B cell (primary cell): Measurements from ENCODE around the gene KEAP1. TPM values are rescaled to one million over a fixed set of nuclear protein-coding genes. Genes with fewer than 3 reads are reported as not detected.
A peak's percentile ranks its signal among the peaks of the same experiment; 100 is the strongest.

Experiments used
- ATAC-seq: fragments of 200-7000 bp; cut with Tn5 transposase; one replicate; pipeline ENCODE4 v1.10.0; 2021; ENCODE audit warnings: low read depth, mild to moderate bottlenecking, moderate number of reproducible peaks, moderate library complexity
- CTCF ChIA-PET: fragments of 350-600 bp; sonication (Branson Sonifier 250); formaldehyde crosslinking; loops from one replicate; lab custom pipeline; 2021; ENCODE audit warnings: antibody characterized with exemption, inconsistent platforms; lab: Charles Lee
- POLR2A ChIA-PET: fragments of 350-600 bp; sonication (Branson Sonifier 250); formaldehyde crosslinking; loops from one replicate; lab custom pipeline; 2021; ENCODE audit warnings: antibody characterized with exemption; lab: Charles Lee
- DNase-seq: peaks from one replicate; pipeline ENCODE4 v3.0.0; 2013
- H2AFZ ChIP-seq: 2 replicates; pipeline ENCODE4 v1.6.1; 2012; ENCODE audit warnings: mild to moderate bottlenecking, low read depth, low read length; ENCODE audit not compliant: insufficient read depth, poor library complexity, severe bottlenecking
- H3K27ac ChIP-seq, 2 donors: 1 replicate in 1 of 2; 2 replicates in 1 of 2; pipeline ENCODE4 v1.5.1; 2012 to 2013; ENCODE audit warnings: low read length in 2 of 2, mild to moderate bottlenecking in 2 of 2, moderate library complexity in 1 of 2
- H3K27me3 ChIP-seq, 4 experiments: fragments of 200-600 bp in 1 of 4; sonication (generic) in 1 of 4; replicated peaks in 1 of 4; 1 replicate in 2 of 4; 2 replicates in 2 of 4; pipeline versions ENCODE4 v1.6.1 to v1.7.0; 2013 to 2016; ENCODE audit warnings: low read length in 3 of 4, mild to moderate bottlenecking in 2 of 4, mixed read lengths in 1 of 4, moderate library complexity in 1 of 4; ENCODE audit not compliant: insufficient read depth in 4 of 4, control insufficient read depth in 3 of 4; ENCODE audit errors: control extremely low read depth in 1 of 4
- H3K36me3 ChIP-seq, 2 experiments: replicated peaks in 1 of 2; 1 replicate in 1 of 2; 2 replicates in 1 of 2; pipeline versions ENCODE4 v1.6.1 to v1.7.1; 2013; ENCODE audit warnings: low read length in 1 of 2; ENCODE audit not compliant: insufficient read depth in 2 of 2, control insufficient read depth in 1 of 2; ENCODE audit errors: control extremely low read depth in 1 of 2, extremely low read depth in 1 of 2
- H3K4me1 ChIP-seq, 2 donors: fragments of 200-600 bp in 1 of 2; sonication (generic) in 1 of 2; 1 replicate in 1 of 2; 2 replicates in 1 of 2; pipeline versions ENCODE4 v1.5.1 to v1.6.1; 2013 to 2017; ENCODE audit warnings: low read length in 2 of 2; ENCODE audit not compliant: control insufficient read depth in 2 of 2, insufficient read depth in 2 of 2
- H3K4me2 ChIP-seq: replicated peaks from 2 replicates; pipeline ENCODE3; 2012; ENCODE audit warnings: mild to moderate bottlenecking, low read depth, low read length; ENCODE audit not compliant: poor library complexity, severe bottlenecking
- H3K4me3 ChIP-seq, 5 experiments: fragments of 200-600 bp in 1 of 5; sonication (generic) in 1 of 5; 1 replicate in 3 of 5; 2 replicates in 2 of 5; pipeline versions ENCODE4 v1.5.1 to v1.7.0; 2011 to 2016; ENCODE audit warnings: low read length in 4 of 5, mild to moderate bottlenecking in 4 of 5, low read depth in 2 of 5, control low read depth in 1 of 5, moderate library complexity in 1 of 5; ENCODE audit not compliant: insufficient read depth in 1 of 5; ENCODE audit errors: control extremely low read depth in 1 of 5, extremely low read depth in 1 of 5
- H3K79me2 ChIP-seq: fragments of 200-600 bp; sonication (generic); one replicate; pipeline ENCODE4 v1.6.0; 2016; ENCODE audit warnings: low read length; ENCODE audit not compliant: control insufficient read depth, insufficient read depth
- H3K9ac ChIP-seq: fragments of 200-600 bp; sonication (generic); 2 replicates; pipeline ENCODE4 v1.6.1; 2017; ENCODE audit warnings: mild to moderate bottlenecking, low read length, moderate library complexity
- H3K9me3 ChIP-seq, 3 donors: one replicate each; pipeline versions ENCODE4 v1.6.1 to v1.7.1; 2013; ENCODE audit warnings: low read length in 2 of 3; ENCODE audit not compliant: control insufficient read depth in 2 of 3, insufficient read depth in 1 of 3; ENCODE audit errors: control extremely low read depth in 1 of 3
- H4K20me1 ChIP-seq: 2 replicates; pipeline ENCODE4 v1.6.0; 2012; ENCODE audit warnings: mild to moderate bottlenecking, low read length; ENCODE audit not compliant: insufficient read depth, control insufficient read depth, poor library complexity, severe bottlenecking
- H3K27ac Mint-ChIP-seq: one replicate; pipeline ENCODE4 v1.8.0; 2021; ENCODE audit warnings: mixed read lengths
- H3K27me3 Mint-ChIP-seq: one replicate; pipeline ENCODE4 v1.8.0; 2021; ENCODE audit warnings: mixed read lengths
- H3K4me1 Mint-ChIP-seq: one replicate; pipeline ENCODE4 v1.8.0; 2021; ENCODE audit warnings: mixed read lengths
- H3K4me3 Mint-ChIP-seq: one replicate; pipeline ENCODE4 v1.8.0; 2021; ENCODE audit warnings: mixed read lengths
- H3K9me3 Mint-ChIP-seq: one replicate; pipeline ENCODE4 v1.8.0; 2022; ENCODE audit warnings: mixed read lengths; ENCODE audit not compliant: insufficient read depth
- CTCF ChIP-seq: fragments of 200-600 bp; IDR thresholded peaks from one replicate; pipeline ENCODE4 v1.8.0; 2022; ENCODE audit warnings: antibody characterized with exemption, mild to moderate bottlenecking
- EZH2 ChIP-seq: IDR thresholded peaks from 2 replicates; pipeline ENCODE4 v1.6.1; 2012; ENCODE audit warnings: borderline replicate concordance, low read depth, mild to moderate bottlenecking, moderate library complexity, low read length; ENCODE audit not compliant: insufficient read depth, poor library complexity, severe bottlenecking
- WGBS: methylation state at CpG from one replicate; pipeline ENCODE4 v1.1.5; 2013; ENCODE audit warnings: missing lambda C conversion rate; ENCODE audit not compliant: insufficient coverage; 5-methylcytosine and 5-hydroxymethylcytosine counted together
- intact Hi-C: fragments of 100-400 bp; cut with micrococcal nuclease; formaldehyde crosslinking; loops from one replicate; pipeline ENCODE4 v1.10.0; 2022
- polyA plus RNA-seq: library from polyadenylated mRNA; depleted of rRNA; stranded (reverse); fragments of >200 nt; gene quantifications from 2 replicates; pipeline ENCODE4 v1.2.3, GENCODE V29; 2012
- total RNA-seq, 2 donors: library from RNA; stranded (reverse); fragments of 120-200 nt in 1 of 2; gene quantifications; 1 replicate in 1 of 2; 2 replicates in 1 of 2; pipeline versions ENCODE4 v1.2.3 to v1.2.4, GENCODE V29; 2013 to 2022

Gene KEAP1
- total and polyA plus RNA-seq, 2 donors (not counting 1 experiment from before 2014, with no cell fraction given) = 17.7 to 27.0 TPM

GRCh38 chr19:10544242-10544752, 41.1 kb upstream of the KEAP1 start:
- peak overlapping the region; percentile 27 to 88 (median 75) for H3K4me3 ChIP-seq
- H3K9me3 ChIP-seq = no peaks in the 10 kb centered on the region
- ATAC-seq (no peak), DNase-seq (peak; percentile 33)
- WGBS = 24% methylated on average over 22 of the region's 22 CpGs
- POLR2A ChIA-PET = no interaction called here
- Mint-ChIP-seq H3K9me3 (no peaks in the 10 kb centered on the region), H3K4me1 (peaks cover 14% of the 10 kb centered on the region), H3K27me3 (peaks cover 3% of the 10 kb centered on the region), H3K4me3 (peak overlapping the region; percentile 89), H3K27ac (peak overlapping the region; percentile 87)
- CTCF ChIA-PET = no interaction called here
- H2AFZ ChIP-seq = peak overlapping the region; percentile 98
- peak overlapping the region; percentile 94 for H3K9ac ChIP-seq
- H3K4me2 ChIP-seq = peak overlapping the region; percentile 91
- peak overlapping the region in 1 of 2 donors; percentile 85 for H3K27ac ChIP-seq
- intact Hi-C loops = loop anchor here (5.0 kb wide), 1 partner anchor 37 kb away; no protein-coding TSS in a partner anchor
- H3K4me1 ChIP-seq = peaks cover 12 to 19% of the 10 kb centered on the region in 2 donors
- TF ChIP-seq CTCF (no peak), EZH2 (no peak)
- H3K36me3 ChIP-seq = peaks cover 0 to 15% of the 10 kb centered on the region in 2 experiments
- peaks cover 36% of the 10 kb centered on the region for H3K79me2 ChIP-seq
- H3K27me3 ChIP-seq = peaks cover 0 to under 1% (median 0%) of the 10 kb centered on the region in 4 experiments
- peaks cover 12% of the 10 kb centered on the region for H4K20me1 ChIP-seq
